Measurements from ENCODE around the gene CIRBP.

DNA sequence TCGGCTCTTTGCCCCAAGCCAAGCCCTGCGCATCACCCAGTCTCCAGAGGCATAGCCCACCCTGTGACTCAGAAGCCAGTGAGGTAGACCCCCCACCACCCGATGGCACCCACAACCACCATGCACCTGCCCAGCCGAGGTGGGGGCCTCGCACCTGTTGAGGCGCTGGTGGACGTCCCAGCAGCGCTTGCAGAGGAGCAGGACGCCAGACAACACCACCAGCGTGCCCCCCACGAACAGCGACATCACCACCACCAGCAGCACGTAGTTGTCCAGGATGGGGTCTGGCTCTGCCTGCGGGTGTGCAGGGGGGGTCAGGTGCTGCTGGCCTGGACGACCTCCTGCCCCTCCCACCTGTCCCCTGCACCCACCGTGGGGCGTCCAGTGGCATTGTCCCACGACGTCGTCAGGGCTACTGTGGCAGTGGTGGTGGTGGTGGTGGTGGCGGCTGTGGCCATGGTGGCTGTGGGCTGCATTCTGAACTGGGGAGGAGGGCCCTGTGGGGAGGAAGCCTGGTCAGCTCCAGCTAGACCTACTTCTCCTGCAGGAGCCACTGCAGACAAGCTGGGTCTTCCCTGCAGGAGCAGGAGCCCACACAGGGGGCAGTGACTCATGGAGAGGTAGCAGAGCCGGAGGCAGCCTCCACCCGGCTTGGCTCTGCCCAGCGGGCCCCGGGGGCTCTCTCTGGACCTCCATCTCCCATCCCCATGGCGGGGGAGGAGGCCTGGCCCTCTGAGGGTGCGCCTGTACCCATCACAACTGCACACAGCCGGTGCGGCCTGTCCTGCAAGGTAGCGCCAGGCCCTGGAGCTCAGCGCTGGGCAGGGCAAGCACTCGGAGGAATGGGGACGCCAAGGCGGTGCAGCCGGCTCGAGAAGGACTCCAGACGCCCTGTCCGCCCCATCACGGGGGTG is 33.2 kb upstream of the CIRBP start:
- TF ChIP-seq, protein P1, sequence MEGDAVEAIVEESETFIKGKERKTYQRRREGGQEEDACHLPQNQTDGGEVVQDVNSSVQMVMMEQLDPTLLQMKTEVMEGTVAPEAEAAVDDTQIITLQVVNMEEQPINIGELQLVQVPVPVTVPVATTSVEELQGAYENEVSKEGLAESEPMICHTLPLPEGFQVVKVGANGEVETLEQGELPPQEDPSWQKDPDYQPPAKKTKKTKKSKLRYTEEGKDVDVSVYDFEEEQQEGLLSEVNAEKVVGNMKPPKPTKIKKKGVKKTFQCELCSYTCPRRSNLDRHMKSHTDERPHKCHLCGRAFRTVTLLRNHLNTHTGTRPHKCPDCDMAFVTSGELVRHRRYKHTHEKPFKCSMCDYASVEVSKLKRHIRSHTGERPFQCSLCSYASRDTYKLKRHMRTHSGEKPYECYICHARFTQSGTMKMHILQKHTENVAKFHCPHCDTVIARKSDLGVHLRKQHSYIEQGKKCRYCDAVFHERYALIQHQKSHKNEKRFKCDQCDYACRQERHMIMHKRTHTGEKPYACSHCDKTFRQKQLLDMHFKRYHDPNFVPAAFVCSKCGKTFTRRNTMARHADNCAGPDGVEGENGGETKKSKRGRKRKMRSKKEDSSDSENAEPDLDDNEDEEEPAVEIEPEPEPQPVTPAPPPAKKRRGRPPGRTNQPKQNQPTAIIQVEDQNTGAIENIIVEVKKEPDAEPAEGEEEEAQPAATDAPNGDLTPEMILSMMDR (IDR thresholded peaks at IDR 0.05) = no peak
- TF ChIP-seq POLR2A (IDR thresholded peaks at IDR 0.05) = no peak
